ENCODE results near the gene METTL13. TPM values are rescaled to one million over a fixed set of nuclear protein-coding genes. Genes with fewer than 3 reads are reported as not detected.

The METTL13 gene
- total RNA-seq, 4 donors from 2014 or later, result 14.0 to 20.8 (median 18.3) TPM

DNA sequence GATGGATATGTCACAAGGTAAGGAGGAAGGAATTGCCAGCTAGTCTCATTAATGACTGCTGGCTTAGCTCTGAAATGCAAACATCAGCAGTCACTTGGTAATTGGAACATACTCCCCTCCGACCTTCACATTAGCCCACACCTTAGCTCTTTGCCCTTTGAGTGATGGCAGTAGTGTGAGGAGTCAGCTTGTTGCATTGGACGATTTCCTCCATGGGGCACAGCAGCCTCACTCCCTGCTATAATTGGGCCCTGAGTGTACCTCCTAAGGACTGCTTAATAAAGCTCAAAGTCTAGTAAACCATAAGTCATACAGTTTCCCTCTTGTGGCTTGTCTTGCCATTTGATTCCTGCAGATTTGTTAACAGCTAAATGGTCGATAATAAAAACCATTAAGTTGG lies 19.4 kb downstream of the METTL13 start:
- Histone ChIP-seq H3K27ac (no peak overlapping the region), H3K27me3 (no peaks in the 10 kb centered on the region), H3K36me3 (peaks cover 5 to 36% (median 7%) of the 10 kb centered on the region in 3 donors), H3K4me1 (no peaks in the 10 kb centered on the region), H3K4me3 (no peak overlapping the region), H3K9me3 (no peaks in the 10 kb centered on the region)
- intact Hi-C loops (cut with DNase I), result loop anchor here (5.0 kb wide), 1 partner anchor 181 kb away; no protein-coding TSS in a partner anchor
- DNase-seq, result no peak
- WGBS, 2 donors, result 63 to 76% methylated on average over 3 of the region's 3 CpGs
- TF ChIP-seq, protein P1, sequence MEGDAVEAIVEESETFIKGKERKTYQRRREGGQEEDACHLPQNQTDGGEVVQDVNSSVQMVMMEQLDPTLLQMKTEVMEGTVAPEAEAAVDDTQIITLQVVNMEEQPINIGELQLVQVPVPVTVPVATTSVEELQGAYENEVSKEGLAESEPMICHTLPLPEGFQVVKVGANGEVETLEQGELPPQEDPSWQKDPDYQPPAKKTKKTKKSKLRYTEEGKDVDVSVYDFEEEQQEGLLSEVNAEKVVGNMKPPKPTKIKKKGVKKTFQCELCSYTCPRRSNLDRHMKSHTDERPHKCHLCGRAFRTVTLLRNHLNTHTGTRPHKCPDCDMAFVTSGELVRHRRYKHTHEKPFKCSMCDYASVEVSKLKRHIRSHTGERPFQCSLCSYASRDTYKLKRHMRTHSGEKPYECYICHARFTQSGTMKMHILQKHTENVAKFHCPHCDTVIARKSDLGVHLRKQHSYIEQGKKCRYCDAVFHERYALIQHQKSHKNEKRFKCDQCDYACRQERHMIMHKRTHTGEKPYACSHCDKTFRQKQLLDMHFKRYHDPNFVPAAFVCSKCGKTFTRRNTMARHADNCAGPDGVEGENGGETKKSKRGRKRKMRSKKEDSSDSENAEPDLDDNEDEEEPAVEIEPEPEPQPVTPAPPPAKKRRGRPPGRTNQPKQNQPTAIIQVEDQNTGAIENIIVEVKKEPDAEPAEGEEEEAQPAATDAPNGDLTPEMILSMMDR (IDR thresholded peaks at IDR 0.05), result no peak
- no peak for TF ChIP-seq POLR2A (IDR thresholded peaks at IDR 0.05)

DNA sequence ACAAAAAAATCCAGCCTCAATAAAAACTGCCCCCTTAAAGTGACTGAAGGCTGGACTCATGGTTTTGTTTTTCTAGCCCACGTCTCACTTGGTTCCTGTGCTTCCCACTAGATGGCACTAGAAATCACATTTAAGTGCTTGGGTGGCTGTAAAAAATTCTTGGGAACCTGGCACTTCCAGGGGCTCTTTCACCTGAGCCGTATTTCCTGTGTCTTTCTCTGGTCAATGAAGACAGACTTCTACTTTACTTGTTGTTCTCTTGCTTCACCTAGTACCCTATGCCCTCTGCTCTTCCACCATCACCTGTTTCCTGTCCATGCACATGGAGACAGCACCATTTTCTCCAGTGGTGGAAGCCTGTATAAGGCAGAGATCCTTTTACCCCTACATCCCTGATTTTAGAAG lies 20.0 kb downstream of the METTL13 start:
- no peaks in the 10 kb centered on the region for H3K27me3 ChIP-seq
- TF ChIP-seq, protein P1 (IDR thresholded peaks at IDR 0.05), result peak; percentile 51 to 77 (median 68)
- no peak for TF ChIP-seq POLR2A (IDR thresholded peaks at IDR 0.05)
- no peak overlapping the region for H3K27ac ChIP-seq
- H3K4me3 ChIP-seq, result no peak overlapping the region
- H3K36me3 ChIP-seq, result peaks cover 5 to 30% (median 5%) of the 10 kb centered on the region in 3 donors
- no peak for DNase-seq
- 0 to 7% methylated on average over 2 of the region's 2 CpGs for WGBS, 2 donors
- H3K4me1 ChIP-seq, result no peaks in the 10 kb centered on the region
- intact Hi-C loops (cut with DNase I), result loop anchor here (5.0 kb wide), 1 partner anchor 181 kb away; no protein-coding TSS in a partner anchor
- no peaks in the 10 kb centered on the region for H3K9me3 ChIP-seq

DNA sequence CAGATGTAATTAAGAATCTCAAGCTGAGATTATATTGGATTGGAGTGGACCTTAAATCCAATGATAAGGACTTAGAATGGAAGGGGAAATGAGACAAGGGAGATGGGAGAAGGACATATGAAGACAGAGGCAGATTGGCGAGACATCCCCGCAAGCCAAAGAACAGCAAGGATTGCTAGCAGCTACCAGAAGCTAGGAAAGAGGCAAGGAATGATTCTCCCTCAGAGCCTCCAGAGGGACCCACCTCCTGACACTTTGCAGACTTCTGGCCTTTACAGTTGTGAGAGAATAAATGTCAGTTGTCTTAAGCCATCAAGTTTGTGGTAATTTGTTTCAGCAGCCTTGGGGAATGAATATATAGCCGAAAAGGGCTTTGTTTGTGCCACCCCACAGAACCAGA lies 20.7 kb downstream of the METTL13 start:
- 92 to 100% methylated on average over 3 of the region's 3 CpGs for WGBS, 2 donors
- no peaks in the 10 kb centered on the region for H3K9me3 ChIP-seq
- no peak overlapping the region for H3K27ac ChIP-seq
- no peak overlapping the region for H3K4me3 ChIP-seq
- DNase-seq, result no peak
- intact Hi-C loops (cut with DNase I), result loop anchor here (5.0 kb wide), 1 partner anchor 180 kb away; no protein-coding TSS in a partner anchor
- H3K36me3 ChIP-seq, result peaks cover 0 to 23% (median 3%) of the 10 kb centered on the region in 3 donors
- no peaks in the 10 kb centered on the region for H3K4me1 ChIP-seq
- H3K27me3 ChIP-seq, result no peaks in the 10 kb centered on the region
- TF ChIP-seq POLR2A (IDR thresholded peaks at IDR 0.05), result no peak
- TF ChIP-seq, protein P1 (IDR thresholded peaks at IDR 0.05), result no peak

DNA sequence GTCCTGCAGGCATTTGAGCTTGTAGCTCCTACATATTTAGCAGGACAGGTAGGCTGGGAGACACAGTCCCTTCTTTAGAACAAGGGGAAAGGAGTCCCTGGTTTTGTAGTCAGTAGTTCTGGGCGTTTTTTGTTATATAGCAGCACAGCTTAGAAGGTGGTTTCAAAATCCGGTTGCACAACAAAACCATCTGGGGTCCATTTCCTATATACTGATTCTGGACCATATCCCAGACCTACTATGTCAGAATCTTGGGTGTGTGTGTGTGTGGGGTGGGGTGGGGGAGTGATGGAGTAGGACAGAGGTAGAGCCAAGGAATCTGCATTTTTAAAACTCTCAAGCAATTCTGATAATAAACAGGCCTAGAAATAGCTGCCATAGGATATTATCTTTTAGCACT lies 21.6 kb downstream of the METTL13 start:
- TF ChIP-seq POLR2A (IDR thresholded peaks at IDR 0.05), result no peak
- TF ChIP-seq, protein P1 (IDR thresholded peaks at IDR 0.05), result no peak
- DNase-seq, result no peak
- no peaks in the 10 kb centered on the region for H3K4me1 ChIP-seq

DNA sequence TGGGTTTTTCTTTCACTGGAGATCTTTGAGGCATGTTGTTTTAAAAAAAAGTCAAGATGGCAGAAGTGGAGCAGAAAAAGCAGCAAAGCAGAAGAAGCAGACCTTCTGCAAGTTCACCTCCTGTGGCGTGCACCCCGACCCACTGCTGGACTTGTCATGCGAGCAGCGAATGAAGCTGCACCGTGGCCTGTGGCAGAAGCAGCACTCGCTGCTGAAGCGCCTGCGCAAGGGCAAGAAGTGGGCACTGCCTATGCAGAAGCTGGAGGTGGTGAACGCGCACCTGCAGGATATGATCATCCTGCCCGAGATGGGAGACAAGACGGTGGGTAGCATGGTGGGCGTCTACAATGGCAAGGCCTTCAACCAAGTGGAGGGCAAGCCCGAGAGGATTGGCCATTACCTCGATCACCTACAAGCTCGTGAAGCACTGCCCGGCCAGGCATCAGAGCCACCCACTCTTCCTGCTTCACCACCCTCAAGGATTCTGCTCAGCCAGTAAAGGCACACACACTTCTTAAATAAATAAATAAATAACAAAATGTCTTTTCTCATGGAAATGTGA lies 22.1 kb downstream of the METTL13 start:
- no peaks in the 10 kb centered on the region for H3K9me3 ChIP-seq
- WGBS, 2 donors, result 94 to 96% methylated on average over 17 of the region's 17 CpGs
- intact Hi-C loops (cut with DNase I), result loop anchor here (5.0 kb wide), 1 partner anchor 179 kb away; no protein-coding TSS in a partner anchor
- peaks cover 0 to 10% (median 0%) of the 10 kb centered on the region in 3 donors for H3K36me3 ChIP-seq
- no peak overlapping the region for H3K4me3 ChIP-seq
- no peaks in the 10 kb centered on the region for H3K27me3 ChIP-seq
- DNase-seq, result no peak
- TF ChIP-seq, protein P1 (IDR thresholded peaks at IDR 0.05), result no peak
- no peak for TF ChIP-seq POLR2A (IDR thresholded peaks at IDR 0.05)
- no peaks in the 10 kb centered on the region for H3K4me1 ChIP-seq
- H3K27ac ChIP-seq, result no peak overlapping the region

More for the DNA sequence above, 21.6 kb downstream of the METTL13 start:
- no peak overlapping the region for H3K27ac ChIP-seq
- 47 to 52% methylated on average over 2 of the region's 2 CpGs for WGBS, 2 donors
- no peak overlapping the region for H3K4me3 ChIP-seq
- intact Hi-C loops (cut with DNase I), result loop anchor here (5.0 kb wide), 1 partner anchor 179 kb away; no protein-coding TSS in a partner anchor
- no peaks in the 10 kb centered on the region for H3K9me3 ChIP-seq
- peaks cover 0 to 14% (median 2%) of the 10 kb centered on the region in 3 donors for H3K36me3 ChIP-seq
- no peaks in the 10 kb centered on the region for H3K27me3 ChIP-seq
